WTC11 (cell line): ENCODE data around the gene PRPF40B. TPM values are rescaled to one million over a fixed set of nuclear protein-coding genes. Genes with fewer than 3 reads are reported as not detected.

Source experiments
- ATAC-seq: fragments of 200-7000 bp; cut with Tn5 transposase; 2 replicates; pipeline ENCODE4 v1.10.0; 2021; ENCODE audit warnings: mild to moderate bottlenecking, moderate library complexity
- CTCF ChIA-PET: fragments of 300-600 bp; sonication (Branson Sonifier 250); formaldehyde crosslinking; loops from one replicate; lab custom pipeline; 2021; ENCODE audit warnings: antibody characterized with exemption; lab: Charles Lee
- POLR2A ChIA-PET: fragments of 350-600 bp; sonication (Branson Sonifier 250); formaldehyde crosslinking; loops from one replicate; lab custom pipeline; 2021; ENCODE audit warnings: antibody characterized with exemption; lab: Charles Lee
- DNase-seq: peaks from one replicate; pipeline ENCODE4 v3.0.0; 2021; ENCODE audit warnings: low spot score
- H3K27ac Mint-ChIP-seq: 2 replicates; pipeline ENCODE4 v1.8.0; 2021; ENCODE audit warnings: mixed read lengths
- H3K27me3 Mint-ChIP-seq: 2 replicates; pipeline ENCODE4 v1.8.0; 2021; ENCODE audit warnings: low read depth, mild to moderate bottlenecking, moderate library complexity, mixed read lengths
- H3K36me3 Mint-ChIP-seq: 2 replicates; pipeline ENCODE4 v1.8.0; 2021; ENCODE audit warnings: mixed read lengths
- H3K4me1 Mint-ChIP-seq: 2 replicates; pipeline ENCODE4 v1.8.0; 2022; ENCODE audit warnings: mixed read lengths
- H3K4me3 Mint-ChIP-seq: 2 replicates; pipeline ENCODE4 v1.8.0; 2021; ENCODE audit warnings: mild to moderate bottlenecking, moderate library complexity, mixed read lengths
- H3K9me3 Mint-ChIP-seq: 2 replicates; pipeline ENCODE4 v1.8.0; 2021; ENCODE audit warnings: mixed read lengths
- ESRRA ChIP-seq: sonication (generic); formaldehyde crosslinking; IDR thresholded peaks from 2 replicates; pipeline ENCODE4 v1.8.1; 2022; ENCODE audit warnings: mild to moderate bottlenecking, missing genetic modification reagents, borderline replicate concordance
- ETV6 ChIP-seq: sonication (generic); formaldehyde crosslinking; IDR thresholded peaks from 2 replicates; pipeline ENCODE4 v1.8.1; 2022; ENCODE audit warnings: mild to moderate bottlenecking, missing genetic modification reagents
- GRHL2 ChIP-seq: fragments of 250-450 bp; sonication (Bioruptor Pico); IDR thresholded peaks from 2 replicates; pipeline ENCODE4 v1.8.0; 2022; ENCODE audit warnings: mild to moderate bottlenecking, moderate library complexity; ENCODE audit not compliant: insufficient replicate concordance, severe bottlenecking
- GTF2I ChIP-seq: fragments of 250-450 bp; sonication (Bioruptor Pico); conservative IDR thresholded peaks from 2 replicates; pipeline ENCODE4 v1.4.0; 2021; ENCODE audit warnings: mild to moderate bottlenecking
- HMGA2 ChIP-seq: fragments of 250-450 bp; sonication (Bioruptor Pico); IDR thresholded peaks from 2 replicates; pipeline ENCODE4 v1.4.0; 2021; ENCODE audit warnings: mild to moderate bottlenecking, moderate library complexity
- MYBL2 ChIP-seq: sonication (generic); formaldehyde crosslinking; IDR thresholded peaks from 2 replicates; pipeline ENCODE4 v1.8.1; 2023; ENCODE audit warnings: mild to moderate bottlenecking, moderate library complexity, missing genetic modification reagents
- OVOL2 ChIP-seq: fragments of 250-450 bp; sonication (Bioruptor Pico); IDR thresholded peaks from 2 replicates; pipeline ENCODE4 v1.9.0; 2021; ENCODE audit warnings: mild to moderate bottlenecking, borderline replicate concordance
- RELA ChIP-seq: sonication (generic); formaldehyde crosslinking; IDR thresholded peaks from 2 replicates; pipeline ENCODE4 v1.8.1; 2022; ENCODE audit warnings: missing genetic modification reagents, mild to moderate bottlenecking, borderline replicate concordance
- SMAD4 ChIP-seq: sonication (generic); formaldehyde crosslinking; IDR thresholded peaks from 2 replicates; pipeline ENCODE4 v1.8.0; 2022; ENCODE audit warnings: mild to moderate bottlenecking, missing genetic modification reagents
- STAT6 ChIP-seq: sonication (generic); formaldehyde crosslinking; conservative IDR thresholded peaks from 2 replicates; pipeline ENCODE4 v1.8.1; 2023; ENCODE audit warnings: mild to moderate bottlenecking, low read depth, missing genetic modification reagents, moderate library complexity
- TP53 ChIP-seq: sonication (generic); formaldehyde crosslinking; IDR thresholded peaks from 2 replicates; pipeline ENCODE4 v1.8.1; 2023; ENCODE audit warnings: mild to moderate bottlenecking, missing genetic modification reagents
- ZNF232 ChIP-seq: sonication (generic); formaldehyde crosslinking; IDR thresholded peaks from 2 replicates; pipeline ENCODE4 v1.8.0; 2022; ENCODE audit warnings: mild to moderate bottlenecking, missing genetic modification reagents
- ZNF396 ChIP-seq: fragments of 250-450 bp; sonication (Bioruptor Pico); IDR thresholded peaks from 2 replicates; pipeline ENCODE4 v1.8.0; 2021; ENCODE audit warnings: mild to moderate bottlenecking, moderate library complexity, borderline replicate concordance
- ZNF671 ChIP-seq: fragments of 250-450 bp; sonication (Bioruptor Pico); IDR thresholded peaks from 2 replicates; pipeline ENCODE4 v1.8.0; 2021; ENCODE audit warnings: mild to moderate bottlenecking
- ZSCAN18 ChIP-seq: fragments of 250-450 bp; sonication (Bioruptor Pico); IDR thresholded peaks from 2 replicates; pipeline ENCODE4 v2.1.2; 2022; ENCODE audit warnings: mild to moderate bottlenecking, moderate library complexity
- total RNA-seq: library from RNA; stranded (reverse); gene quantifications from 3 replicates; pipeline ENCODE4 v1.2.3, GENCODE V29; 2021
- TF ChIP-seq, protein P1 (sequence below): fragments of 250-450 bp; sonication (Bioruptor Pico); IDR thresholded peaks from 2 replicates; pipeline ENCODE4 v1.9.0; 2021; ENCODE audit warnings: moderate library complexity, mild to moderate bottlenecking, inconsistent platforms, borderline replicate concordance
- TF ChIP-seq, protein P2 (sequence below): sonication (generic); formaldehyde crosslinking; IDR thresholded peaks from 2 replicates; pipeline ENCODE4 v1.8.1; 2023; ENCODE audit warnings: mild to moderate bottlenecking, missing genetic modification reagents, moderate library complexity

PRPF40B gene
- total RNA-seq, 1 experiment from 2014 or later, result 46.0 TPM

DNA sequence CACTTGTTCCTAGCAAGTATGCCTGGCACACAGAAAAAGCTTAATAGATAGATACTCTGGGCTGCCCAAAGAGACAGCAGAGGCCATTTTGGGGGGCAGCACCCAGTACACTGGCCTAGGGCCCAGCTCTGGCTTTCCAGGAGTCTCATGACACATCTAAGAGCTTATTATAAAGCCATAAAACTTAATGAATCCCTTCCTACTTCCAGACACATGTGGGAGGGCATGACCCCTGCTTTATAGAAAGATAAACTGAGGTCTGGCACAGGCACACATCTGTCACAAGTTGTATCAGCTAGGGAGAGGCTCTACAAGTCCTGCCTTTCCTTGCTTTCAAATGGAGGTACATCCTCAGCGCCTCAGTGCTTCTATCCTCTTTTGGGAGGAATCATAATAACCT lies 56.7 kb downstream of the PRPF40B start:
- no peaks in the 10 kb centered on the region for H3K9me3 Mint-ChIP-seq
- no peak overlapping the region for H3K4me3 Mint-ChIP-seq
- no peak for TF ChIP-seq GTF2I
- no peak for TF ChIP-seq GRHL2 (CRISPR knock-in tag)
- no peak for TF ChIP-seq RELA
- TF ChIP-seq, protein P1, sequence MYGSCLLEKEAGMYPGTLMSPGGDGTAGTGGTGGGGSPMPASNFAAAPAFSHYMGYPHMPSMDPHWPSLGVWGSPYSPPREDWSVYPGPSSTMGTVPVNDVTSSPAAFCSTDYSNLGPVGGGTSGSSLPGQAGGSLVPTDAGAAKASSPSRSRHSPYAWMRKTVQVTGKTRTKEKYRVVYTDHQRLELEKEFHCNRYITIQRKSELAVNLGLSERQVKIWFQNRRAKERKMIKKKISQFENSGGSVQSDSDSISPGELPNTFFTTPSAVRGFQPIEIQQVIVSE, result no peak
- TF ChIP-seq ETV6, result no peak
- TF ChIP-seq ZNF671, result no peak
- no peak for TF ChIP-seq MYBL2 (CRISPR knock-in tag)
- TF ChIP-seq ZSCAN18 (CRISPR knock-in tag), result no peak
- TF ChIP-seq, protein P2, sequence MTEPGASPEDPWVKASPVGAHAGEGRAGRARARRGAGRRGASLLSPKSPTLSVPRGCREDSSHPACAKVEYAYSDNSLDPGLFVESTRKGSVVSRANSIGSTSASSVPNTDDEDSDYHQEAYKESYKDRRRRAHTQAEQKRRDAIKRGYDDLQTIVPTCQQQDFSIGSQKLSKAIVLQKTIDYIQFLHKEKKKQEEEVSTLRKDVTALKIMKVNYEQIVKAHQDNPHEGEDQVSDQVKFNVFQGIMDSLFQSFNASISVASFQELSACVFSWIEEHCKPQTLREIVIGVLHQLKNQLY (CRISPR knock-in tag), result no peak
- TF ChIP-seq OVOL2 (CRISPR knock-in tag), result no peak
- no peak for TF ChIP-seq HMGA2 (CRISPR knock-in tag)
- no peak for TF ChIP-seq SMAD4
- no peak for TF ChIP-seq ZNF396
- POLR2A ChIA-PET, result no interaction called here
- H3K36me3 Mint-ChIP-seq, result no peaks in the 10 kb centered on the region
- CTCF ChIA-PET, result interaction anchor here (1.3 to 5.2 kb wide), 3 partner anchors 57 to 287 kb away, joined by 4 to 18 read pairs (median 6); partner anchors contain the start of genes PRPF40B and TMBIM6
- DNase-seq (no peak), ATAC-seq (no peak)
- H3K4me1 Mint-ChIP-seq, result peaks cover 7% of the 10 kb centered on the region
- H3K27ac Mint-ChIP-seq, result peak overlapping the region; percentile 8
- H3K27me3 Mint-ChIP-seq, result no peaks in the 10 kb centered on the region

DNA sequence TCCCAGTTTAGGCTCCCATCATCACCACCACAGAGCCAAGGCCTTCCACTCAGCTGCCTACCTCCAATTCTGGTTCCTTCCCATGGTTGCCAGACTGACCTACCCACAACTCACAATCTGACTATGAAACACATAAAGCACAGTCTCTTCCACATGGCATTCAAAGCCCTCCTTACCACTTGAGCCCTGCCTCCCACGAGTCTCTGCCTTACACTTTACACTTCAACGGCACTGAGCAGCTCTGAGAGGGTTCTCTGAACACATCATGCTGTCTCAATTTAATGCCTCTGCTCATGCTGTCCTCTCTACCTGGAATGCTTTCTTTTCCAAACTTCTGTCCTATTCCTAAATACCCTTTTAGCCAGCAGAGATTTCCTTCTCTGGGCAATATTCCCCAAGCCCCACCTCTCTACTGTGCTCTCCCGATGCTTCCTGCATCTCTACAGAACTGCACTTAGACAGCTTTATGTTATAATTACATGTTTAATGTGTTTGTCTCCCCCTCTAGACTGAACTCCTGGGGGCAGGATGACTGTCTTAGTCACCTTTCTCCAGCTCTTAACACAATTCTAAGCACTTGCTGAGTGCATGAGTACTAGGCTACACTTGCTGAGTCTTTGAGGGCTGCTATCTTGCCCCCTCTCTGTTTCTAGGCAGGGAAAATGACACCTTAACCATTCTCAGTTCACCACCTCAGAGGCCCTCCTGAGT lies 60.4 kb downstream of the PRPF40B start:
- H3K27ac Mint-ChIP-seq, result 0 out of 2 replicates have a peak overlapping the region, but pooled peaks have one; percentile 12
- TF ChIP-seq ZNF232 (CRISPR knock-in tag) (no peak), TP53 (CRISPR knock-in tag) (no peak), ESRRA (CRISPR knock-in tag) (no peak), STAT6 (CRISPR knock-in tag) (no peak)
- TF ChIP-seq, all 79 proteins: peak for 0
- Mint-ChIP-seq H3K36me3 (no peaks in the 10 kb centered on the region), H3K4me3 (no peak overlapping the region), H3K4me1 (peaks cover 4% of the 10 kb centered on the region; the same call in 1 of the 2 replicates), H3K27me3 (no peaks in the 10 kb centered on the region), H3K9me3 (no peaks in the 10 kb centered on the region)
- DNase-seq (no peak), ATAC-seq (no peak)
- ChIA-PET CTCF (interaction anchor here (0.9 to 5.2 kb wide), 5 partner anchors 10 to 58 kb away, joined by 3 to 18 read pairs (median 4); partner anchors contain the start of gene TMBIM6), POLR2A (interaction anchor here (0.6 to 1.5 kb wide), 3 partner anchors 11 to 35 kb away, joined by 3 to 4 read pairs (median 3); no protein-coding TSS in a partner anchor)
